ENCODE data around the gene ECM2. TPM values are rescaled to one million over a fixed set of nuclear protein-coding genes. Genes with fewer than 3 reads are reported as not detected.

Gene ECM2
- polyA plus RNA-seq, 1 of the 3 experiments (the other 2 are of a cell fraction), result 0.20 TPM

DNA sequence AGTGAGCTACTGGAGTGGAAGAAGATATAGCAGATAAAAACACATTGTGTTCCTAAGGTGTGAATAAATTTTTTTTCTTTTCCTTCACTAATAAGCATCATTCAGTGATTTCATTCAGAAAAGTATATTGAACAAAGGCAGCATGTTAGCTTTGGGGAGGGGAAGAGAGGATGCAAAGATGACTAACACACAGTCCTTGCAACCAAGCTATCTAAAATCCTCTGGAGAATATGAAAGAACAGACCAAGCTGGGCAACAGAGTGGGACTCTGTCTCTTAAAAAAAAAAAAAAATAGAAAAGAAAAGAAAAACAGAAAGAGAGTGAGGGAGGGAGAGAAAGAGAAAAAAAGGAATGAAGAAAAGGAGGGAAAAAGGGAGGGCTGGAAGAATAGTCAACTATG lies 89.3 kb downstream of the ECM2 start:
- no peak overlapping the region for H3K4me3 ChIP-seq (ENCODE audit: low read depth in 2 of 2, low read length in 1 of 2)
- CTCF ChIA-PET, result interaction anchor here (1.1 to 3.4 kb wide), 5 partner anchors 10 to 308 kb away, joined by 4 to 13 read pairs (median 6); no protein-coding TSS in a partner anchor
- H3K36me3 ChIP-seq (replicated peaks in 1 of 2; ENCODE audit: control insufficient read depth in 1 of 2, insufficient read depth in 2 of 2, low read length in 1 of 2), result no peaks in the 10 kb centered on the region
- no peaks in the 10 kb centered on the region for H3F3A ChIP-seq (replicated peaks; ENCODE audit: insufficient read depth)
- no peak overlapping the region for H3K27ac ChIP-seq (ENCODE audit: low read depth in 2 of 2, low read length in 1 of 2)
- H4K20me1 ChIP-seq (ENCODE audit: insufficient read depth), result no peaks in the 10 kb centered on the region
- H3K9me2 ChIP-seq, result no peaks in the 10 kb centered on the region
- H3K9ac ChIP-seq, result no peak overlapping the region
- H3K9me3 ChIP-seq, result no peaks in the 10 kb centered on the region
- H3K4me2 ChIP-seq, result no peak overlapping the region
- no peaks in the 10 kb centered on the region for H3K79me2 ChIP-seq (ENCODE audit: insufficient read depth)
- DNase-seq, result no peak
- TF ChIP-seq TAF1 (IDR thresholded peaks at IDR 0.05; ENCODE audit: borderline replicate concordance, low read depth, low read length), result no peak
- H3K4me1 ChIP-seq (ENCODE audit: control insufficient read depth in 1 of 2, insufficient read depth in 2 of 2, low read depth in 1 of 2, low read length in 1 of 2), result no peaks in the 10 kb centered on the region
- no peak overlapping the region for H2AFZ ChIP-seq (ENCODE audit: low read depth)
- H3K27me3 ChIP-seq (ENCODE audit: insufficient read depth), result no peaks in the 10 kb centered on the region
- POLR2A ChIA-PET, result no interaction called here

Small RNA genes lying within 50 kb of the gene (small RNA-seq; reads per million reads assigned to genes)
- gene AL157827.1, result 0 reads per million in 7 experiments
- gene MIR4670, result 0 reads per million in 7 experiments

Other genes starting within 250 kb of the ECM2 start
- gene IARS1, start 242.3 kb downstream of the ECM2 start, polyA plus RNA-seq (2012; rRNA removed), result 30.4 and 32.9 TPM in 2 replicates
- gene NOL8, start 210.6 kb downstream of the ECM2 start, polyA plus RNA-seq (2012; rRNA removed), result 9.6 and 13.2 TPM in 2 replicates
- gene CENPP, start 210.0 kb downstream of the ECM2 start, polyA plus RNA-seq (2012; rRNA removed), result 1.3 and 1.5 TPM in 2 replicates
- gene OGN, start 131.4 kb downstream of the ECM2 start, polyA plus RNA-seq (2012; rRNA removed), result 0.03 TPM in 2 replicates
- 0.03 TPM in 1 of 2 replicates, not detected in the other for gene OMD, start 111.5 kb downstream of the ECM2 start, polyA plus RNA-seq (2012; rRNA removed)
- gene ASPN, start 53.5 kb downstream of the ECM2 start, polyA plus RNA-seq (2012; rRNA removed), result 0.76 and 1.7 TPM in 2 replicates
- 16.5 and 20.2 TPM in 2 replicates for gene IPPK, start 134.1 kb upstream of the ECM2 start, polyA plus RNA-seq (2012; rRNA removed)
- 18.7 and 19.6 TPM in 2 replicates for gene BICD2, start 228.8 kb upstream of the ECM2 start, polyA plus RNA-seq (2012; rRNA removed)

All from SK-N-SH (cell line).